Colonic mucosa (tissue), 4 donors: ENCODE results near the gene SLC12A9. TPM values are rescaled to one million over a fixed set of nuclear protein-coding genes. Genes with fewer than 3 reads are reported as not detected.

Experiments
- DNase-seq: peaks from one replicate; pipeline ENCODE4 v3.0.0-alpha.2; 2020
- H3K27ac ChIP-seq: fragments of 200-600 bp; one replicate; pipeline ENCODE4 v1.8.0; 2021
- H3K27me3 ChIP-seq: fragments of 200-600 bp; one replicate; pipeline ENCODE4 v1.8.0; 2021
- H3K36me3 ChIP-seq: fragments of 200-600 bp; one replicate; pipeline ENCODE4 v1.8.0; 2021
- H3K4me1 ChIP-seq: fragments of 200-600 bp; one replicate; pipeline ENCODE4 v1.8.0; 2021; ENCODE audit warnings: mild to moderate bottlenecking
- H3K4me3 ChIP-seq: fragments of 200-600 bp; one replicate; pipeline ENCODE4 v1.8.0; 2021
- H3K9ac ChIP-seq, 2 donors: one replicate each; pipeline ENCODE4 v1.7.0; 2013; ENCODE audit warnings: control low read depth in 2 of 2, low read depth in 2 of 2, low read length in 2 of 2
- H3K9me3 ChIP-seq: fragments of 200-600 bp; one replicate; pipeline ENCODE4 v1.8.0; 2021
- intact Hi-C: fragments of 100-400 bp; cut with DNase I; formaldehyde crosslinking; loops from one replicate; pipeline ENCODE4 v1.14.1; 2022
- total RNA-seq, 2 donors: library from RNA; stranded (reverse); fragmentation: NEBNext Ultra II Directional in 1 of 2; extraction: Animal tissue kit (Norgen Biotek cat#: 25700) in 1 of 2; gene quantifications; one replicate each; pipeline ENCODE4 v1.2.1, GENCODE V29; 2021
- TF ChIP-seq, protein P1 (sequence below): fragments of 200-600 bp; IDR thresholded peaks from one replicate; pipeline ENCODE4 v1.8.0; 2022; ENCODE audit warnings: antibody characterized with exemption, mild to moderate bottlenecking
- donor health status: healthy.
- donor health status: DM: no; HTN: no; CAD: no.
- donor health status: DM: no; HTN: no; CAD: no.

Gene SLC12A9
- total RNA-seq, 2 donors from 2014 or later: 24.1 to 35.9 TPM

DNA sequence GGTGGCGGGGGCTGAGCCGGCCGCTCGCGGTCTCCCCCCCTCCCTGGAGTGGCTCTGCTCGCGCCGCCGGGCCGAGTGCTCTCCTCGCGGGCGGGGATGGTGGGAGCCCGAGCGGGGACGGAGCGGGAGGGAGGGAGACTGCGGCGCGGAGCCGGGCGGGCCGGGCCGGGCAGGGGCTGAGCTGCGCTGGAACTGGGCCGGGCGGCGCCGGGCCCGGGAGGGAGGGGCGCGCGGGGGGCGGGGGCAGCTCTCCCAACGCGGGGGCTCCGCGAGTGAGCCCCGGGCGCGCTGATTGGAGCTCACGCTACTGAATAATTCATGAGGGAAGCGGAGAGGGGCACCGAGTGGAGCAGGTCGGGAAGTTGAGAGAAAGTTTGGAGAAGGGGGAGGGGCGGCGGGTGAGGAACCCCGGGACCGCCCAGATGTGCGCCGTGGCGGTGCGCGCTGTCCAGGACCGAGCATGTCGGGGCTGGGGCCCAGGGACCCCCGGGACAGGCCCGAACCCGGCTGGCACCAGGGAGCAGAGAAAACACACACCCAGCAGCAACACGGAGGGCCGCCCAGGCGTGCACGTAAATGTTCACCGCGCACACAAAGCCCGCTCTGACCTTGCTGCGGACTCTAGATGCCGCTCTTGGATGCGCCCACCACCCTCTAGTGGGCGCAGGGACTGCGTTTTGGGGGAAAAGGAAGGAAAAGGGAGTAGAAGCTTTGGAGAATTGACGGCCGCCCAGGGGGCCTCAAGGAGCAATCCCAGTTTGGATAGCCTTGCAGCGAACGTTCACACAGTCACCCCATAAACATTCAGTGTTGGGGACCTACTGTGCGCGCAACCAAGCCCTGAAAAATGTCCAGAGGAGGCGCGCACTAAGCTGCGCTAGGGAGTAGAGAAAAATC lies 24.9 kb upstream of the SLC12A9 start, which contains the start of gene EPHB4:
Gene EPHB4 (minus strand): TSS at position 194 of the 897 bp plus-strand sequence. CDS start 493 bp downstream, outside the sequence.
- no peaks in the 10 kb centered on the region for H3K9me3 ChIP-seq
- H3K4me1 ChIP-seq: no peaks in the 10 kb centered on the region
- DNase-seq: peak; percentile 93
- H3K9ac ChIP-seq: peak within 1 kb of the TSS; percentile 64 to 84
- H3K36me3 ChIP-seq: no peaks in the 10 kb centered on the region
- peak within 1 kb of the TSS; percentile 60 for H3K27ac ChIP-seq
- peak within 1 kb of the TSS; percentile 58 for H3K4me3 ChIP-seq
- no peaks in the 10 kb centered on the region for H3K27me3 ChIP-seq
- TF ChIP-seq, protein P1, sequence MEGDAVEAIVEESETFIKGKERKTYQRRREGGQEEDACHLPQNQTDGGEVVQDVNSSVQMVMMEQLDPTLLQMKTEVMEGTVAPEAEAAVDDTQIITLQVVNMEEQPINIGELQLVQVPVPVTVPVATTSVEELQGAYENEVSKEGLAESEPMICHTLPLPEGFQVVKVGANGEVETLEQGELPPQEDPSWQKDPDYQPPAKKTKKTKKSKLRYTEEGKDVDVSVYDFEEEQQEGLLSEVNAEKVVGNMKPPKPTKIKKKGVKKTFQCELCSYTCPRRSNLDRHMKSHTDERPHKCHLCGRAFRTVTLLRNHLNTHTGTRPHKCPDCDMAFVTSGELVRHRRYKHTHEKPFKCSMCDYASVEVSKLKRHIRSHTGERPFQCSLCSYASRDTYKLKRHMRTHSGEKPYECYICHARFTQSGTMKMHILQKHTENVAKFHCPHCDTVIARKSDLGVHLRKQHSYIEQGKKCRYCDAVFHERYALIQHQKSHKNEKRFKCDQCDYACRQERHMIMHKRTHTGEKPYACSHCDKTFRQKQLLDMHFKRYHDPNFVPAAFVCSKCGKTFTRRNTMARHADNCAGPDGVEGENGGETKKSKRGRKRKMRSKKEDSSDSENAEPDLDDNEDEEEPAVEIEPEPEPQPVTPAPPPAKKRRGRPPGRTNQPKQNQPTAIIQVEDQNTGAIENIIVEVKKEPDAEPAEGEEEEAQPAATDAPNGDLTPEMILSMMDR: no peak
- intact Hi-C loops: no loop called here

DNA sequence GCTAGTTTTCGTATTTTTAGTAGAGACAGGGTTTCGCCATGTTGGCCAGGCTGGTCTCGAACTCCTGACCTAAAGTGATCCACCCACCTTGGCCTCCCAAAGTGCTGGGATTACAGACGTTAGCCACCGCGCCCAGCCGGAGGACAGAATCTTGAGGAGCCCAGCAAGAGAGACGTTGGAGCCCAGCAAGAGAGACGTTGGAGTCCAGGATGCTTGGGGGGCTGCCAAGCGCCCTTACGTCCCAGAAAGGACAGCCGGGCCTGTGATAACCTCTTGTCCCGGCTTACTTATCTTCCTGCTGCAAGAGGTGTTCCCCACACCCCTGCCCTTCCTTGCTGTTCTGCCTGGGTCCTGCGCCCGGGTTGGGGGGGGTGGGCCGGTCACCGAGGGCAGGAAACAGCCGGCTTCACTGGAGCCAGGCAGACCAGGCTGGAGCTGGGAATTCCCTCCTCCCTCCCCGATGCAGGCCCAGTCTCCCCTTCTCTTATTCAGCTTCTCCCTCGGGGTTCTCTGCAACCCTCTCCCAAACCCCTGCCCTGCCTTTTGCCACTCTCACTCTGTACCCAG lies 23.3 kb upstream of the SLC12A9 start:
- H3K27me3 ChIP-seq: no peaks in the 10 kb centered on the region
- TF ChIP-seq, protein P1: no peak
- H3K4me3 ChIP-seq: no peak overlapping the region
- H3K4me1 ChIP-seq: no peaks in the 10 kb centered on the region
- intact Hi-C loops: no loop called here
- DNase-seq: peak; percentile 44
- H3K36me3 ChIP-seq: no peaks in the 10 kb centered on the region
- no peak overlapping the region for H3K27ac ChIP-seq
- H3K9ac ChIP-seq: no peak overlapping the region
- H3K9me3 ChIP-seq: no peaks in the 10 kb centered on the region

DNA sequence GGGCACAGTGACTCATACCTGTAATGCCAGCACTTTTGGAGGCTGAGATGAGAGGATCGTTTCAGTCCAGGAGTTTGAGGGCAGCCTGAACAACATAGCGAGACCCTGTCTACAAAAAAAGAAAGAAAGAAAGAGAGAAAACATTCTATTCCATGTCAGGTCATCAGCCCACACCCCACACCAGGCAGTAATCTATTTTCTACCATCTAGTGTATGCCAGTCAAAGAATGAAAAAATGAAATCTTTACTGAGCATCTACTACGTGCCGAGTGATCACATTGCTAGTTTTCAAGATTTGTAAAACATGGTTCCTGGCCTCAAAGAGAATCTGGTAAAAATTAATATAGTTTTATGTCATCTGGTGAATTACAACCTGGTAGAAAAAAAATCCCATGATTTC lies 22.1 kb upstream of the SLC12A9 start:
- Histone ChIP-seq H3K9me3 (no peaks in the 10 kb centered on the region), H3K9ac (no peak overlapping the region), H3K27ac (no peak overlapping the region), H3K4me3 (no peak overlapping the region), H3K36me3 (no peaks in the 10 kb centered on the region), H3K27me3 (no peaks in the 10 kb centered on the region), H3K4me1 (no peaks in the 10 kb centered on the region)
- DNase-seq: no peak
- intact Hi-C loops: no loop called here
- TF ChIP-seq, protein P1: no peak

DNA sequence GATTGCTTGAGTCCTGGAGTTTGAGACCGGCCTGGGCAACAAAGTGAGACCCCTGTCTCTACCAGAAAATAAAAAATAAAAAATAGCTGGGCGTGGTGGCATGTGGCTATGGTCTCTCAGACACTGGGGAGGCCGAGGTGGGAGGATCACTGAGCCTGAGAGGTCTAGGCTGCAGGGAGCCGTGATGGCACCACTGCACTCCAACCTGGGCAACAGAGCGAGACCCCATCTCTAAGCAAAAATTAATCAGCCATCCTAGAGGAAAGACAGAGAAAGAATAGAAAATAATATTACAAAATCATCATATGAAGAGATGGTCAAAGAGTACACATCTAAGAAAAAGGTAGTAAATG lies 20.3 kb upstream of the SLC12A9 start:
- no peak for DNase-seq
- Histone ChIP-seq H3K9me3 (no peaks in the 10 kb centered on the region), H3K4me1 (peaks cover 3% of the 10 kb centered on the region), H3K27ac (peak overlapping the region; percentile 40), H3K36me3 (no peaks in the 10 kb centered on the region), H3K4me3 (no peak overlapping the region), H3K9ac (no peak overlapping the region), H3K27me3 (no peaks in the 10 kb centered on the region)
- intact Hi-C loops: no loop called here
- TF ChIP-seq, protein P1: no peak

DNA sequence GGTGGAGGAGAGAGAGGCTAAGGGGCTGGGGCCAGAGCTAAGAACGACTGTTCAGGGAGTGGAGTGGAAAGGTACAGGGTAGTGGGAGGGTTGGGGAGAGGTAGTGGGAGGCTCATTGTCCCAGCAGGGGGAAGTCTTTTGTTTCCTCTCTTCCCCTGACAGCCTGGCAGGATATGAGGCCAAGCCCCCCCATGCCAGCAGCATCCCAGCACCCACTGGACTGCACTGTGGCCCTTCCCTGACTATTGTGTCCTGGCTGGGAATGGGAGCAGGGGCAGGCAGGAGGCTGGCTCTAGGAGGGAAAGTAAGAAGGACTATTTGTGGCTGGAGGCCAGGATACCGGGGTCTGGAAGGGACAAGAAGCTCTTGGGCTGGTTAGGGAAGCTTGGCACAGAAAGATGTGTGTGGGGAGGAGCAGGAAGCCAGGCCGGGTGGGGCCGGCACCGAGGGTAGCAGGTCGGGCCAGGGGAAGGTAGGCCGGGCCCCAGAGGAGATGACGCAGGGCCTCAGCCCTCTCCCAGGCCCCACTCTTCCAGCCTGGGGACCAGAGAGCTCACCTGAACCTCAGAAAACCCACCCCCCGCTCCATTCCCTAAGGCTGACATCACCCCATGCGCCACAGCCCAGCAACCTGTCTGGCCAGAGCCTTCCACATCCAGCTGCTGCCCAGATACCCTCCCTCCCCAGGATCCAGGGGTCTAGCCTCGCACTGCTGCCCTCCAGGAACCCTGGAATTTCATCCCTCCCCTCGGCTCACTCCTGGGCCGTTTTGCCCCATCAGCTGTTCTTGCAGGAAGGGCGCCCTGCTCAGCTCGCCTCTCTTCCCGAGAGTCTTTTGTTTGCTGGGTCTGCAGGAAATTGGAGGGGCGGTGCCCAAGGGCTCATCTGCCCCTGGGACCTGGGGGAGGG lies 16.4 kb upstream of the SLC12A9 start:
- Histone ChIP-seq H3K9ac (peak overlapping the region; percentile 35 to 74), H3K4me3 (no peak overlapping the region)
- peak; percentile 85 for DNase-seq

More for the DNA sequence above, 16.4 kb upstream of the SLC12A9 start:
- intact Hi-C loops: no loop called here
- H3K36me3 ChIP-seq: no peaks in the 10 kb centered on the region
- peak overlapping the region; percentile 73 for H3K27ac ChIP-seq
- no peaks in the 10 kb centered on the region for H3K27me3 ChIP-seq
- H3K4me1 ChIP-seq: peaks cover 3% of the 10 kb centered on the region
- TF ChIP-seq, protein P1: no peak
- no peaks in the 10 kb centered on the region for H3K9me3 ChIP-seq
